ENCODE measurements around the gene CUX1. TPM values are rescaled to one million over a fixed set of nuclear protein-coding genes. Genes with fewer than 3 reads are reported as not detected.

The CUX1 gene
- total and polyA plus RNA-seq, 9 donors = 42.2 to 151 (median 126) TPM

DNA sequence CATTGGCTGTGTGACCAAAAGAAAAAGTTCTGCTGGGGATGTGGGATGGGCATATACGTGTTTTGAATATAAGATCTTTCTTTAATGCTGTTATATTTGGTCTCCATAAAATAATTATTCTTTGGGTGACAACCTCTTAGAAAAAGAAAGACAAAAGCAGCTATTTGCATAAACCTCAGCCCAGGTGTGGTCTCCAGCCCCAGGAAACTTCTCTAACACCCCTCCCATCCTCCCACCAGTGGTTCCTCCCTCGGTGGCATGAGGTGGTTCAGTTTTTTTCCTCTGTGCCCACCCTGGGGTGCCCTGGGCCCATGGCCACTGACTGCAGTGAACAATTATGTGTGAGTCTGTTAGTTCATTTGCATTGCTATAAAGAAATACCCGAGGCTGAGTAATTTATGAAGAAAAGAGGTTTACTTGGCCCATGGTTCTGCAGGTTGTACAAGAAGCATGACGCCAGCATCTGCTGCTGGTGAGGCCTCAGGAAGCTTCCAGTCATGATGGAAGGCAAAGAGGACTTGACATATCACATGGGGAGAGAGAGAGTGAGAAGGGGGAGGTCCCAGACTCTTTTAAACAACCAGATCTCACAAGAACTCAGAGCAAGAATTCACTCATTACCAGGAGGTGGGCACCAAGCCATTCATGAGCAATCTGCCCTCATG, 165.9 kb downstream of the CUX1 start:
- intact Hi-C loops (cut with DNase I) = no loop called here
- H3K27me3 ChIP-seq = no peaks in the 10 kb centered on the region
- no peak for DNase-seq
- no peak overlapping the region for H3K4me3 ChIP-seq
- no peaks in the 10 kb centered on the region for H3K36me3 ChIP-seq
- no peak overlapping the region for H3K27ac ChIP-seq
- TF ChIP-seq EP300 (IDR thresholded peaks at IDR 0.05) (no peak), POLR2A (IDR thresholded peaks at IDR 0.05) (no peak)
- TF ChIP-seq, protein P1, sequence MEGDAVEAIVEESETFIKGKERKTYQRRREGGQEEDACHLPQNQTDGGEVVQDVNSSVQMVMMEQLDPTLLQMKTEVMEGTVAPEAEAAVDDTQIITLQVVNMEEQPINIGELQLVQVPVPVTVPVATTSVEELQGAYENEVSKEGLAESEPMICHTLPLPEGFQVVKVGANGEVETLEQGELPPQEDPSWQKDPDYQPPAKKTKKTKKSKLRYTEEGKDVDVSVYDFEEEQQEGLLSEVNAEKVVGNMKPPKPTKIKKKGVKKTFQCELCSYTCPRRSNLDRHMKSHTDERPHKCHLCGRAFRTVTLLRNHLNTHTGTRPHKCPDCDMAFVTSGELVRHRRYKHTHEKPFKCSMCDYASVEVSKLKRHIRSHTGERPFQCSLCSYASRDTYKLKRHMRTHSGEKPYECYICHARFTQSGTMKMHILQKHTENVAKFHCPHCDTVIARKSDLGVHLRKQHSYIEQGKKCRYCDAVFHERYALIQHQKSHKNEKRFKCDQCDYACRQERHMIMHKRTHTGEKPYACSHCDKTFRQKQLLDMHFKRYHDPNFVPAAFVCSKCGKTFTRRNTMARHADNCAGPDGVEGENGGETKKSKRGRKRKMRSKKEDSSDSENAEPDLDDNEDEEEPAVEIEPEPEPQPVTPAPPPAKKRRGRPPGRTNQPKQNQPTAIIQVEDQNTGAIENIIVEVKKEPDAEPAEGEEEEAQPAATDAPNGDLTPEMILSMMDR (IDR thresholded peaks at IDR 0.05) = no peak
- 94 to 96% (median 96%) methylated on average over 4 of the region's 4 CpGs for whole genome bisulfite sequencing, 3 donors
- H3K9me3 ChIP-seq = no peaks in the 10 kb centered on the region
- peaks cover 1% of the 10 kb centered on the region for H3K4me1 ChIP-seq (ENCODE audit: insufficient read depth)

DNA sequence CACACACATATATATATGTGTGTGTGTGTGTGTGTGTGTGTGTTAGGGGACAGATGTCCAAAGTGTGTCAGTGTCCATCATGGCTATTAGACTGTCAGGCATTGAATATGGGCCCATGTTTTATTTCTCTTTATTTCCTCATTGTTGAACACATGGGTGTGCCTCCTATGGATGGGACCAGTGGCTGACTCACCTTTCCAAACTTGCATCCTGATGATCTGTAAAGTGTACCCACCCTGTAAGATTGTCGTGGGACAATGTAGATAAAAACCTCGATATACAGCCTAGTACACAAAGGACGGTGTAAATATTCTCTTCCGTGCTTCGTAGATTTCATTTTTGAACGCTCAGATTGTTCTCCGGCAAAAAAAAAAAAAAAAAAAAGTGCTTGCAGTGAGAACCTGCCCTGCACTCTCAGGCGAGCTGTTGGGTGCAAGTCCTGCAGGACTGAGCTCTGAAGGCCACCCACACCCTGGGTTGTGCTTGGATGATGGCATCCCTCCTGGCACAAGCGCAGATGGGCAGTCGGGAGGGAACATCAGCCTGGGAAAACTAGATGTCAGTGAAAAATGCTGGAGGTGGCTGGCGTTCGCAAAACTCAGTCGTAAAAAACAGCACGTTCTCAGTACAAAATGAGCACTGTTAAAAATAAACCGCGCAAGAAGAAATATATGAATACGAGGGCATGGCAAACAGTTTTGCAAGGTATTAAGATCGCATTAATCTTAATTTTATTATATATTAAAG, 166.9 kb downstream of the CUX1 start:
- H3K4me1 ChIP-seq (ENCODE audit: insufficient read depth) = peaks cover 1% of the 10 kb centered on the region
- H3K27me3 ChIP-seq = no peaks in the 10 kb centered on the region
- H3K9me3 ChIP-seq = no peaks in the 10 kb centered on the region
- H3K27ac ChIP-seq = no peak overlapping the region
- H3K36me3 ChIP-seq = no peaks in the 10 kb centered on the region
- WGBS, 3 donors = 90 to 96% (median 95%) methylated on average over 18 of the region's 18 CpGs
- intact Hi-C loops (cut with DNase I) = no loop called here
- no peak overlapping the region for H3K4me3 ChIP-seq
- no peak for DNase-seq
- TF ChIP-seq, protein P1 (IDR thresholded peaks at IDR 0.05) = no peak
- TF ChIP-seq EP300 (IDR thresholded peaks at IDR 0.05) (no peak), POLR2A (IDR thresholded peaks at IDR 0.05) (no peak)

DNA sequence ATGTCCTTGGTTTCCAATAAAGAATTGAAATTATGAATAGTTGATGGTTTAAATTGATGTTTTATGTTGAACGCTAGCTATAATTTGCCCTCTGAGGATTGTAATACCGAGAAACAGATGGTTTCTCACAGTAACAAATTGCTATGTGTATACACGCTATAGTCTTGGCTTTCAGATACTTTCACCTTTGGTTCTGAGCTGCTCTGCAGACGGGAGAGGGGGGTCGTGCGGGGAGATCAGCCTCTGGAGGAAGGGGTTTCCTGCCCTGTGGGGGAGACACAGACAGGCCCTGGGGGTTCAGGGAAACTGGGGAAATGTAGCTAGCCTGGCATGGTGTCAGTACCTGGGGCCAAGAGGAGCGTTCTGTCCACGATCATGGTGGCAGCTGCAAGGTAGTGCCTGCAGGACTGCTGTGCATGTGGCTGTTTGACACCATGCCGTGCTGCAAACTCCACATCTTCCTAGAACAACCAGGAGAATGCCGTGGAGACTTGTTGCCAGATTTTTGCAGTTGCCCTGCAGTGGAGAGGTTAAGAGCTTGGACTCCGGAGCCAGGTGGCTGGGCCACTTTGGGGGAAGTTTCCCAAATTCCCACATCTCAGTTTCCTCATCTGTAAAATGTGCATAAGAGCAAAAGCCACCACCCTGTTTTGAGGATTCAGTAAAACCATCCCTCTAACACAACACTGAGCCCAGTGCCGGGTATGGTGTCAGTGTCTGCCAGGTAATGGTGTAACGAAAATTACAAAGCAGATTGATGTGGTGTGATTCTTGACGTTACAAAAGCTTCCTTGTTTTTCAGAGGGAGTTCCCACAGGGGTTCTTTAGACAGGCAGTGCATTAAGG, 167.9 kb downstream of the CUX1 start:
- no peaks in the 10 kb centered on the region for H3K9me3 ChIP-seq
- H3K4me3 ChIP-seq = no peak overlapping the region
- DNase-seq = no peak
- H3K36me3 ChIP-seq = no peaks in the 10 kb centered on the region
- TF ChIP-seq, protein P1 (IDR thresholded peaks at IDR 0.05) = no peak
- TF ChIP-seq POLR2A (IDR thresholded peaks at IDR 0.05) (no peak), EP300 (IDR thresholded peaks at IDR 0.05) (no peak)
- intact Hi-C loops (cut with DNase I) = no loop called here
- H3K27me3 ChIP-seq = no peaks in the 10 kb centered on the region
- 77 to 86% (median 80%) methylated on average over 14 of the region's 14 CpGs for WGBS, 3 donors
- H3K27ac ChIP-seq = no peak overlapping the region
- H3K4me1 ChIP-seq (ENCODE audit: insufficient read depth) = peaks cover 1% of the 10 kb centered on the region

DNA sequence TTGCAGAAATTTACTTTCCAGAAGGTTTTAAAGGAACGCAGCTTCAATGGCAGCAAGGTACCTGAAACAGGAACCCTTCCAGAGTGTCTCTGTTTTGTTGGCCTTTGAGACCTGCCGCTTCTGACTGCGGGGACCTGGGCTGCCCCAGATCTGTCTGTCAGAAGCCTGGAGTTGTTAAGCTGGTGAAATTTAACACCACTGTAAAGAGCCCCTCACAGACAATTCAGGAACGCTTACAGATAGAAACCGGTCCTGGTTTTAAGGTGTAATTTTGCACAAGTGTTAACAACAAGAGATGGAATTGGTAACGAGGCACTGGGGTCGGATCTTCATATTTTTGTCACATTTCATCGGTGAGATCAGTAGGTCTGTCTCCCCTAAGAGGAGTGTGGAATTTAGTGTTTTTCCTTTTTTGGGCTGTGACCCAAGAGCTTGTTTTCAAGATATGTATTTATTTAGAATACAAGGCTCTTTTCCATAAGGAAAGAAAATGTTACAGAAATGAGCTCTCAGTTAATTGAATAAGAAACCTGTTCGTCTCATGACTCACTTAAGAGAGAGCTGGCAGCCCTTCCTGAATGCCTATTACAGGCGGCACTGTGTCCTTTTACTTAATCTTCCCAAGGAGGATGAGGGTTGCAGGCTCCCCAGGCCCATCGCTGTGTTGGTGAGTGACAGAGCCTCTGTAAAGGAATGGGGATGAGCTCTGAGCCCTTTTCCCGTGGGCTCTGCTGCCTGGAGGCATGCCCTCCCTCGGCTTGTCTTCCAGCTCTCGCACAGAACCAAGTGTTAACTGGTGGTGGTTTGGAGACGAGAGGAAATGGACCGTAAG, 168.7 kb downstream of the CUX1 start:
- H3K27me3 ChIP-seq = no peaks in the 10 kb centered on the region
- no peaks in the 10 kb centered on the region for H3K9me3 ChIP-seq
- DNase-seq = no peak
- H3K36me3 ChIP-seq = no peaks in the 10 kb centered on the region
- 45 to 61% (median 50%) methylated on average over 16 of the region's 16 CpGs for WGBS, 3 donors
- no peak overlapping the region for H3K27ac ChIP-seq
- TF ChIP-seq, protein P1 (IDR thresholded peaks at IDR 0.05) = no peak
- TF ChIP-seq POLR2A (IDR thresholded peaks at IDR 0.05) (no peak), EP300 (IDR thresholded peaks at IDR 0.05) (no peak)
- peaks cover 1% of the 10 kb centered on the region for H3K4me1 ChIP-seq (ENCODE audit: insufficient read depth)
- intact Hi-C loops (cut with DNase I) = no loop called here
- no peak overlapping the region for H3K4me3 ChIP-seq

Measured in ovary (tissue), 9 donors.